IPS DF 6.9 (cell line): ENCODE results near the gene ACTR1A.

Experiments
- DNase-seq: peaks from one replicate; pipeline ENCODE4 v3.0.0-alpha.2; 2013; ENCODE audit warnings: low read depth, low spot score
- H3K27ac ChIP-seq: one replicate; pipeline ENCODE4 v1.5.1; 2013; ENCODE audit warnings: low read length, control low read depth
- H3K27me3 ChIP-seq: 2 replicates; pipeline ENCODE4 v1.6.1; 2013; ENCODE audit warnings: mild to moderate bottlenecking, low read length; ENCODE audit not compliant: control insufficient read depth, insufficient read depth
- H3K36me3 ChIP-seq: 2 replicates; pipeline ENCODE4 v1.6.1; 2013; ENCODE audit warnings: low read length; ENCODE audit not compliant: control insufficient read depth, insufficient read depth
- H3K4me1 ChIP-seq: 2 replicates; pipeline ENCODE4 v1.6.1; 2013; ENCODE audit warnings: low read length; ENCODE audit not compliant: control insufficient read depth, insufficient read depth
- H3K4me3 ChIP-seq: 2 replicates; pipeline ENCODE4 v1.5.1; 2013; ENCODE audit warnings: mild to moderate bottlenecking, low read length
- H3K9me3 ChIP-seq: 2 replicates; pipeline ENCODE4 v1.6.1; 2013; ENCODE audit warnings: low read length, inconsistent platforms; ENCODE audit not compliant: control insufficient read depth, insufficient read depth
- WGBS: extraction: QIAGEN DNeasy Blood & Tissue Kit; methylation state at CpG from one replicate; pipeline ENCODE4 v1.1.7; 2013; ENCODE audit warnings: mixed read lengths, missing lambda C conversion rate; ENCODE audit not compliant: insufficient read length, insufficient coverage; 5-methylcytosine and 5-hydroxymethylcytosine counted together

ACTR1A gene

GRCh38 chr10:102437515-102437914 is 65.0 kb downstream of the ACTR1A start:
- Histone ChIP-seq H3K4me3 (no peak overlapping the region), H3K9me3 (no peaks in the 10 kb centered on the region), H3K27ac (no peak overlapping the region), H3K27me3 (peaks cover 24% of the 10 kb centered on the region), H3K4me1 (peaks cover 2% of the 10 kb centered on the region; the same call in 1 of the 2 replicates), H3K36me3 (no peaks in the 10 kb centered on the region)
- no CpG with 5 or more reads among the region's 3 CpGs for WGBS
- no peak for DNase-seq

- H3K4me3 ChIP-seq = no peak overlapping the region
- peaks cover 2% of the 10 kb centered on the region; the same call in 1 of the 2 replicates for H3K4me1 ChIP-seq
- no peak overlapping the region for H3K27ac ChIP-seq
- H3K9me3 ChIP-seq = no peaks in the 10 kb centered on the region
- WGBS = no CpG with 5 or more reads among the region's 6 CpGs
- H3K36me3 ChIP-seq = no peaks in the 10 kb centered on the region
- no peak for DNase-seq
- H3K27me3 ChIP-seq = peaks cover 24% of the 10 kb centered on the region
Measured at GRCh38 chr10:102436312-102436711, 66.2 kb downstream of the ACTR1A start.

GRCh38 chr10:102435529-102436233 is 66.8 kb downstream of the ACTR1A start:
- Histone ChIP-seq H3K36me3 (no peaks in the 10 kb centered on the region), H3K4me1 (peaks cover 2% of the 10 kb centered on the region; the same call in 1 of the 2 replicates), H3K9me3 (no peaks in the 10 kb centered on the region), H3K27me3 (peaks cover 24% of the 10 kb centered on the region), H3K27ac (no peak overlapping the region), H3K4me3 (no peak overlapping the region)
- no CpG with 5 or more reads among the region's 14 CpGs for WGBS
- DNase-seq = no peak

- no peak for DNase-seq
- Histone ChIP-seq H3K27me3 (peaks cover 24% of the 10 kb centered on the region), H3K36me3 (no peaks in the 10 kb centered on the region), H3K27ac (no peak overlapping the region), H3K4me1 (peaks cover 2% of the 10 kb centered on the region; the same call in 1 of the 2 replicates), H3K9me3 (no peaks in the 10 kb centered on the region), H3K4me3 (no peak overlapping the region)
- WGBS = no CpG with 5 or more reads among the region's 5 CpGs
Measured at GRCh38 chr10:102435133-102435497, 67.4 kb downstream of the ACTR1A start.

- Histone ChIP-seq H3K9me3 (no peaks in the 10 kb centered on the region), H3K27me3 (peaks cover 24% of the 10 kb centered on the region), H3K27ac (no peak overlapping the region), H3K36me3 (no peaks in the 10 kb centered on the region), H3K4me3 (no peak overlapping the region), H3K4me1 (peaks cover 2% of the 10 kb centered on the region; the same call in 1 of the 2 replicates)
- no CpG with 5 or more reads among the region's 9 CpGs for WGBS
- DNase-seq = no peak
Measured at GRCh38 chr10:102434394-102435132, 67.9 kb downstream of the ACTR1A start.

DNA sequence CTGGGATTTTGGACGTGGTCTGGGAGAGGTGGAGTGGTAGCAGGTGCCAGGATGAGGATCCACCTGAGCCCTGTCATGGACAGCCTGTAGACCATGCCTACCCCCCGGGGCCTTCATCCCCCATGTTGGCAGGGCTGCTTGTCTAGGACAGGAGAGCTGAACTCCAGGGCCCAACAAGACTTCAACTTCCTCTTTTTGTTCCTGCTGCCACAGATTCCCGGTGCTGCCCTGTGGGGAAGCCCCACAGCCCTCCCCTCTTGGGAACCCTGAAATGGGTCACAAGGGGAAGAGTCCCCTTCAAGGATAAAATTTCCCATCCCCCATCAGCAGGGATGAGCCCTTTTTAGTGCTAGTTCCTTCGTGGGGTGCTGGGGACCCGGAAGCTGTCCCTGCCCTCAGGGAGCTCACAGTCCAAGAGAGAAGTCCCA is 68.9 kb downstream of the ACTR1A start:
- Histone ChIP-seq H3K27ac (no peak overlapping the region), H3K9me3 (no peaks in the 10 kb centered on the region), H3K27me3 (peaks cover 24% of the 10 kb centered on the region), H3K4me3 (no peak overlapping the region), H3K36me3 (no peaks in the 10 kb centered on the region), H3K4me1 (peaks cover 2% of the 10 kb centered on the region; the same call in 1 of the 2 replicates)
- no peak for DNase-seq
- no CpG with 5 or more reads among the region's 5 CpGs for WGBS

- Histone ChIP-seq H3K9me3 (no peaks in the 10 kb centered on the region), H3K36me3 (no peaks in the 10 kb centered on the region), H3K27me3 (peaks cover 24% of the 10 kb centered on the region), H3K4me1 (peaks cover 2% of the 10 kb centered on the region; the same call in 1 of the 2 replicates), H3K27ac (no peak within 1 kb of the TSS), H3K4me3 (peak within 1 kb of the TSS; percentile 57; the same call in 1 of the 2 replicates)
- peak; percentile 98 for DNase-seq
- WGBS = no CpG with 5 or more reads among the region's 52 CpGs
Measured at GRCh38 chr10:102432162-102432950, 70.2 kb downstream of the ACTR1A start, which contains the start of gene CUEDC2. CUEDC2 (minus strand) TSS chr10:102432574; CDS start chr10:102425188, 7,386 bp downstream.

GRCh38 chr10:102431452-102432124 is 70.9 kb downstream of the ACTR1A start:
- WGBS = no CpG with 5 or more reads among the region's 4 CpGs
- Histone ChIP-seq H3K27ac (no peak overlapping the region), H3K36me3 (no peaks in the 10 kb centered on the region), H3K4me1 (peaks cover 2% of the 10 kb centered on the region; the same call in 1 of the 2 replicates), H3K9me3 (no peaks in the 10 kb centered on the region), H3K4me3 (peak overlapping the region; percentile 57; the same call in 1 of the 2 replicates), H3K27me3 (peaks cover 24% of the 10 kb centered on the region)
- no peak for DNase-seq

DNA sequence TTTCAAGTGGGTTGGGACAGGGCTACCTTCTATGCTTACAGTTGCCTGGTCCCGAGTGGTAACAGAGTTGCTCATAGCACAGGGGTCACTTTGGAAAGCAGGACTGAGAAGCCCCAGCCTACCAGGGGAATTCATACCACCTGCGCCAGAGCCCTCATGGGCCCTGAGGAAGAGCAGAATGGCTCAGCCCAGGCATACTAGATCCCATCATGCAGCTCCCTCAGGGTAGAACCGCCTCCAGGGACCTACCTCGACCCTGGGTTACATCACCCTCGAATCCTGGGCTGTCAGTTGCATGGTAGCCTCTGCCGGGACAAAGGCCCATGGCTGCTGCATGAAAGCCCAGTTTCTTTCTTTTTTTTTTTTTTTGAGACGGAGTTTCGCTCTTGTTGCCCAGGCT is 73.0 kb downstream of the ACTR1A start:
- peaks cover 11% of the 10 kb centered on the region for H3K27me3 ChIP-seq
- DNase-seq = no peak
- H3K9me3 ChIP-seq = no peaks in the 10 kb centered on the region
- H3K4me3 ChIP-seq = no peak overlapping the region
- no CpG with 5 or more reads among the region's 8 CpGs for WGBS
- no peaks in the 10 kb centered on the region for H3K4me1 ChIP-seq
- no peak overlapping the region for H3K27ac ChIP-seq
- no peaks in the 10 kb centered on the region for H3K36me3 ChIP-seq
